GM21723 (cell line): ENCODE results near the gene KCNE1.

Source experiments
- ATAC-seq: cut with Tn5 transposase; IDR thresholded peaks from one replicate; pipeline ENCODE4 v1.9.1; 2021; ENCODE audit warnings: mild to moderate bottlenecking, moderate library complexity; ENCODE audit not compliant: unreplicated experiment

The KCNE1 gene

GRCh38 chr21:34536311-34536710 is 24.3 kb upstream of the KCNE1 start:
- no peak for ATAC-seq

- ATAC-seq: no peak
Measured at GRCh38 chr21:34535886-34536285, 23.9 kb upstream of the KCNE1 start.

GRCh38 chr21:34534522-34534921 is 22.5 kb upstream of the KCNE1 start:
- ATAC-seq: no peak

GRCh38 chr21:34533938-34534337 is 21.9 kb upstream of the KCNE1 start:
- no peak for ATAC-seq

GRCh38 chr21:34531399-34531798 is 19.4 kb upstream of the KCNE1 start:
- ATAC-seq: no peak

DNA sequence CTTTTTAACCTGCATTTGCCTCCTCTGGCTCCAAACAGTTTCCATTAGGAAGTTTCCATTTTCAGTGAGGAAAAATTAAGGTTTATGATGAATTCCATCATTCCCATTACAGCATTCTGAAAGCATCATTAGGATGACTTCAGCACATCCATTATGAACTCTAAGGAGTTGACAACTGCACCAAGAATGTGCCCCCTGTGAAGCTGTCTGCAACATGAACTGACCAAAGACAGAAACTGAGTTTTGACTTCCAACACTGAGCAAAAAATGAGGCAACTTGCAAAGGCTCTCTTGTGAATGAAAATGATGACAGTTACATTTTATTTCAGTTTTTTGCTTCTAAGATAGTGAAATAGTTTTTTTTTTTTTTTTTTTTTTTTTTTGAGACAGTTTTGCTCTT is 18.3 kb upstream of the KCNE1 start:
- ATAC-seq: no peak

DNA sequence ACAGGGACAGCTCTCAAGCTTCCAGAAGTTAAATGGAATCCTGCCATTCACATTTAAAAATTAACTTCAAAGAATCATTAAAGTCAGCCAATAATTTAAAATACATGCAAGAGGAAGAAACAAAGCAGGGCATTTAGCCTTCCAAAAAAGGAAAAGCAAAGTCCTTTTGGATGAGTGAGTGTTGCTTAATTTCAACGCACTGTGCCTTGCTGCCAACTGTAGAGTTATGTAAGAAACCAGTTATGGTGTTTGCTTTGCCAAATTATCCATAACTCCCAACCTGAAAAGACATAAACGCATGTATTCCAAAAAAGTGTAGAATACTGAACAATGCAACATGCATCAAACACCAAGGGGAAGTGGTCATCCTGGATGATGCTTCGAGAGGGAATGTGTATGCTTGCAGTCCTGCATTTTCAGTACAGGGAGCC is 16.1 kb upstream of the KCNE1 start:
- ATAC-seq: no peak

- peak; percentile 53 for ATAC-seq
Measured at GRCh38 chr21:34526618-34527290, 14.7 kb upstream of the KCNE1 start.

DNA sequence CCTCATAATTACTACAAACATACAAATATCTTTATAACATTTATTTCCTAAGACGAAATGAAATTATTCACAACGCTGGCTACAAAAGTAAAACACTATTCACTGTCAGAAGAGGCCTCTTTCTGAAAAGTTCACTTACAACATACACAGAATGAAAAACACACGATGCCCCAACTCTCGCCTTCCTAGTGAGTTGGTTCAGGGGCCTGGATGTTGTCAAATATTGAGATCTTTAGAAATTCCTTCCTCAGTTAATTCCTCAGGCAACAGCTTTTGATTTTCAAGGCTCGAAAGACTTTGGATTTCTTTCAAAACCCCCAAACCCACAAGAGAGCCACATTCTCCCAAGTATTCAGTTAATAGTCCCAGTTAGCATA is 14.2 kb upstream of the KCNE1 start:
- ATAC-seq: no peak

GRCh38 chr21:34524646-34525601 is 12.9 kb upstream of the KCNE1 start:
- no peak for ATAC-seq

DNA sequence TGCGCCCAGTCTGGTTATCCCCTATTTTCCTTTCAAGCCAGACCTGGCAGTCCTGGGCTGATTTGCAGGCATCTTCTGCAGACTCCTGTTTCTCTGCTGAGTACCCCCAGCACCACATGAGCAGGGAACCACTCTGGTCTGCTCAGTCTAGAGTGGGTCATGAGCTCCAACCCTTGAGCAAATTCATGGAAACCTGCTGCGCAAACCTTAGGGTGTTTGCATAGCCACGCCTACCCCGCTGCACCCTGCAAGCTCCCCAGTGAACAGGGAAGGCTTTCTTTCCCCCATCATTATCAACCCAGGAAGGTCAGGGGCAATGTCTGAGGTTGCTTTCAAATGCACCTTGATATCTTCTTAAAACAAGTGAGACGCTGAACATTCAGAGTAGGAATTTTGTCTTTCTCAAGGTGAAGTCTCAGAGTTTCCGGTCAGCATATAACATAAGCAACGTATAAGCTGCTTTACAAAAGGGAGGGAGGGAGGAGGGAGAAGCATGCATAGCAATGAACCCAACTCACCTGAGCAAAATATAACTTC is 11.1 kb upstream of the KCNE1 start:
- ATAC-seq: no peak

GRCh38 chr21:34522284-34522683 is 10.3 kb upstream of the KCNE1 start:
- no peak for ATAC-seq

- no peak for ATAC-seq
Measured at GRCh38 chr21:34521561-34521960, 9.6 kb upstream of the KCNE1 start.

DNA sequence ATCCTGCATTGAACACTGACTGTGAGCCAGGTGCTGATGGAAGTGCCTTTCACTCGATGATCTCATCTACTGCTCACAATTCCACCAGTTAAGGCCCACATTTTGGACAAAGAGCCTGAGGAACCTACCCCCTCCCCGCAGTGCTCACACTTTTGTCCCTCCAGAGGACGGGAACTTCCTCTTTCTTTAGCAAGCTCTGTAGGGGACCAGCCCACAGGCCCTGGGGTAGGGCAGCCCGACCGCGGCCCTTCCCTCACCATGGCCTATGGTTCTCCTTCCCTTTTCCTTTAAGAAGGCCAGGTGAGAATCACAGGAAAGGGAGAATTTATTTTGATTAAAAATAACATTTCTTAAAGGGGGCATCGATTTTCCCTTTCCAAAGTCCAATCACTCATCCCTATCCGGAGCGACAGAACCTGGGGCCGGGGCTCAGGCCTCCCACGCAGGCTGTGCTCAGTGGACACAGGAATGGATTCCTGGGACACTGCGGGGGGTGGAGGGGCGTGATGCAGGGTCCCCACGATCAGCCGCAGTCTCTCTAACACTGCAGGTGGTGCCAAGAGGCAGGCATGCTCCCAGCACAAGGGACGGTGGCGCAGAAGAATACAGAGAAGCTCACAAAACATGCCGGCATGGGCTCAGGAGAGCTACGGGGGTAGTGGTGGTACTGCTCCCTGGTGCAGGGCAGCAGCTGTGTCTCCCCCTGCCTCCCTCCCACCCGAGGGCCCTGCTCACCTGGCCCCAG is 8.9 kb upstream of the KCNE1 start:
- ATAC-seq: no peak

DNA sequence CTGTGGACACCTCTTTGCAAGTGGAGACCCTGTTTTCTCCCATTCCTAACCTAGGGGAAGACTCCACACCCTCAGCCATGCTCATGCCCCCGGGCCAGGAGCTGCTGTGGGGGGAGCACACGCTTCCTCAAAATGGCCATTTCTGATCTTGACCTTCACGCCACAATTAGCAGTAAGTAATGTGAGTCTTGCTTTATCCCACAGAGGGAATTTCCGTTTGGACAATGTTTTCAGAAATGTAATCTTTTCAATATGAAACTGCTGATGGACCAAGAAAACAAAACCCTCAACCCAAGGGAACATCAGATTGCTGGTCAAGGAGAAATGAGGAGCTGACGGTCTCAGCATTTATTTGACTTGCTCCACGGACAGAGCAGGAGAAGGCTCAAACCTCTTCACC is 8.3 kb upstream of the KCNE1 start:
- no peak for ATAC-seq

GRCh38 chr21:34519694-34520093 is 7.7 kb upstream of the KCNE1 start:
- no peak for ATAC-seq

- no peak for ATAC-seq
Measured at GRCh38 chr21:34519016-34519415, 7.0 kb upstream of the KCNE1 start.

DNA sequence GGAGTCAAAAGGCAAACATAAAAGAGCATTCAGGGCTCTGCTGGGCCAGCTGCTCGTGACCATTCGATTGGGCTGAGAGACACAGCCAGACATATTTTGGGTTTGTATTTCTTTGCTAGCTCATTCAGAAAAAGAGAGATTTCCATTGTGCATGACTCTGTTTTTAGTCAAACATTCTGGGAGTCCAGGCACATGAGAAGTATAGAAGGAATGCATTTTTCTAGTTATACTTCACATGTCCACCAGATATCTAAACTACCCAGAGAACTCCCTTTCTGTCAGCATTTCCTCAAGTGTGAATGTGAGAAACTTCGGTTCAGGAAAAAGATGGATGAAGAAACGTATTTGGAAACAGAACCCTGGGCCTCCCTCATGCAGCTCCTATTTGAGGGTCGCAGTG is 6.3 kb upstream of the KCNE1 start:
- ATAC-seq: no peak

DNA sequence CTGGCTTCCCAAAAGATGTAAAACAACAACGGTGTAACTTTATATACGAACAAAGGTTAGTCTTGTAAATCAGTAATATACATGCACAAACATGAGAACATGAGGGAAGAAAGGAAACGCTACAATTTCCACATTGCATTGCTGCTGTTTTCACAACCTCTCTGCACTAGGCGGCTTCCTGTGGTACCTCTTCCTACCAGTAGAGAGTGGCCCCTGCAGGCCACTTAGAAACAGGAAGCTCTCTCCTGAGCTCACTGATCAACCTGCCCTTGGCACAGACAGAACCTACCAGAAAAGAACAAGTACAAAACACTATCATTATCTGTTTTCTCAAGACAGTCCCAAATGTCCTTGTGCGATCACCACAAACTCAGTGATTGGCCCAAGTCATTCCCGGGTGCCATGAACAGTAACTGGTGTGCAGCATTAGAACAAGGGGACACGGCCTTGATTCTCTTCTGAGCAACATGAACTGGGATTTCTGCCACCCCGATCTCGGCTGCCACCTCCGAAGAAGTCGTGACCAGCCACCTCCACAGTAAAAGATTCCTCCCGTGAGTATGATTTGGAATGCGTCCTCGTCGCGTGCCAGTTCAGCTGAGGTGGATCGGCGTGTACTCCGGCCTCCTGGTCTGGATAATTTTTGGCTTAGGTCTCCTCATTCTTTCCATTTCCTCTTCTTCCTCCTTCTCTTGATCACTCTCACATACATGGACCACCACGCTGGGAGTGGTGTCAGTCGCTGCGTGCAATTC is 5.7 kb upstream of the KCNE1 start:
- no peak for ATAC-seq

GRCh38 chr21:34517039-34517438 is 5.0 kb upstream of the KCNE1 start:
- ATAC-seq: no peak
